ENCODE data around the gene FGG. TPM values are rescaled to one million over a fixed set of nuclear protein-coding genes. Genes with fewer than 3 reads are reported as not detected.

The FGG gene
- total and polyA plus RNA-seq, 2 experiments from 2014 or later: 1,415 to 1,531 TPM

DNA sequence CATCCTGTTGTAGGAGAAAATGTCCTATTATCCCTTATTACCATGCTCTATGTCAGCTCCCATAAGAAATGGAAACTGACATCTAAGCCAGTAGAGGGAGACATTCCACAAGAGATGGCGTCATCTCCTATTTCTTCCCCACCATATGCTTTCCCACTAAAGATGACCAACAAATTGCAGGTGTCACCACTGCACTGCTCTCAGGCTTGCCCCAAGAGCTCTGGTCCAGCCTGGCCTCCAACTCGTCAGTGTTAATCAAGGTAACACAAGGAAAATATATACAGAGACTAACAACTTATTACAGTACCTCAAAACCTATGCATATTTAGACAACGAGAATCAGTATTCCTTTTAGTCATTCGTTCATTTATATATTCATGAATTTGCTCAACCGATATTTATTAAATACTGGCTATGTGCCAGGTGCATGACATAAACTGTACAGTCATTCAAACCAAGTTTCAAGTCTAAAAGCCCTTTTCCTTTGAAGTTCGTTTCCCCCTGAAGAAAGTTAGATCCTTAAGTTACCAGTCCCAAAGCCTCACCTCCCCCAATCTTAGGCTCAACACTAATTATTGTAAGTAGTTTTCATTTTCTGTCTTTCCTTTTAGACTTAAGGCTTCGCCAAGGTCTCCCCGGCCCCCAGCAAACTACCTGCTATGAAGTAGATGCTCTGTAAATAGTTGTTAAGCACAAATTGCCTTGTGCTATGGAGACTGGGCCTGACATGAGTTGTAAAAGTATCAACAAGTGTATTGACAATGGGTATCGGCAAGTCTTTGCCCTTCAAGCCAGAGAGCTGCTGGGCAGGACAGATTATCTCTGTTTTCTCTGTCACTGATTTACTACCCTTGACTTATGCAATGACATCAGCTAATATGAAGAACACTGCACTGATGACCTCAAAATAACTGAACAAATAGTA lies 52.7 kb downstream of the FGG start:
- DNase-seq (ENCODE audit: low spot score): peak; percentile 80
- H3K27ac ChIP-seq: peak overlapping the region; percentile 10
- H3K4me2 ChIP-seq: peak overlapping the region; percentile 35

DNA sequence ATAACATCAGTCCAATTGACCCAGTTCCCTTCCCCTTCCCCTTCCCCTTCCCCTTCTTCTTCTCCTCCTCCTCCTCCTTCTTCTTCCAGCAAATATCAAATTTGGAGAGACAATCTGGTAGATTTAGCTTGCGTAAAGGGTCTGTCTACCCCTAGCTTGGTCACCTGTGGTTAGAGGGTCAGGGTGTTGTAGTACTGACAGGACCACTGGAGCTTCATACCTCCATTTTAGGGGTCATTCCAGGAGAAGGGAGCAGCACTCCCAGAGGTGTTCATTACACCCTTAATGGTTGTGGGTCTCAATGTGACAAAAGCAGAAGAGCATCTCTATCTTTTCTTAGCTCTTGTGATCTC lies 53.3 kb downstream of the FGG start:
- H2AFZ ChIP-seq: no peak overlapping the region
- H3K4me3 ChIP-seq: no peak overlapping the region
- TF ChIP-seq, protein P1, sequence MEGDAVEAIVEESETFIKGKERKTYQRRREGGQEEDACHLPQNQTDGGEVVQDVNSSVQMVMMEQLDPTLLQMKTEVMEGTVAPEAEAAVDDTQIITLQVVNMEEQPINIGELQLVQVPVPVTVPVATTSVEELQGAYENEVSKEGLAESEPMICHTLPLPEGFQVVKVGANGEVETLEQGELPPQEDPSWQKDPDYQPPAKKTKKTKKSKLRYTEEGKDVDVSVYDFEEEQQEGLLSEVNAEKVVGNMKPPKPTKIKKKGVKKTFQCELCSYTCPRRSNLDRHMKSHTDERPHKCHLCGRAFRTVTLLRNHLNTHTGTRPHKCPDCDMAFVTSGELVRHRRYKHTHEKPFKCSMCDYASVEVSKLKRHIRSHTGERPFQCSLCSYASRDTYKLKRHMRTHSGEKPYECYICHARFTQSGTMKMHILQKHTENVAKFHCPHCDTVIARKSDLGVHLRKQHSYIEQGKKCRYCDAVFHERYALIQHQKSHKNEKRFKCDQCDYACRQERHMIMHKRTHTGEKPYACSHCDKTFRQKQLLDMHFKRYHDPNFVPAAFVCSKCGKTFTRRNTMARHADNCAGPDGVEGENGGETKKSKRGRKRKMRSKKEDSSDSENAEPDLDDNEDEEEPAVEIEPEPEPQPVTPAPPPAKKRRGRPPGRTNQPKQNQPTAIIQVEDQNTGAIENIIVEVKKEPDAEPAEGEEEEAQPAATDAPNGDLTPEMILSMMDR (IDR thresholded peaks at IDR 0.05; ENCODE audit: poor library complexity): no peak
- TF ChIP-seq EZH2 (IDR thresholded peaks at IDR 0.05; ENCODE audit: borderline replicate concordance) (no peak), EZH2phosphoT487 (IDR thresholded peaks at IDR 0.05; ENCODE audit: low read depth, severe bottlenecking, unreplicated experiment) (no peak)
- H3K79me2 ChIP-seq: peaks cover 7% of the 10 kb centered on the region
- H3K36me3 ChIP-seq (replicated peaks; ENCODE audit: insufficient read depth, low read depth): no peaks in the 10 kb centered on the region
- DNase-seq (ENCODE audit: low spot score): no peak
- no peaks in the 10 kb centered on the region for H3K9me3 ChIP-seq (ENCODE audit: low read depth)
- 93% methylated on average over 1 of the region's 1 CpG for WGBS (ENCODE audit: low lambda C conversion rate, missing lambda C conversion rate)
- H3K4me2 ChIP-seq: no peak overlapping the region
- H4K20me1 ChIP-seq (ENCODE audit: insufficient read depth, poor library complexity, severe bottlenecking): no peaks in the 10 kb centered on the region
- H3K27ac ChIP-seq: no peak overlapping the region
- no peaks in the 10 kb centered on the region for H3K27me3 ChIP-seq
- no peaks in the 10 kb centered on the region for H3K4me1 ChIP-seq (ENCODE audit: insufficient read depth)
- H3K9me2 ChIP-seq (replicated peaks; ENCODE audit: insufficient read depth): no peaks in the 10 kb centered on the region

More for the DNA sequence above, 52.7 kb downstream of the FGG start:
- no peaks in the 10 kb centered on the region for H3K36me3 ChIP-seq (replicated peaks; ENCODE audit: insufficient read depth, low read depth)
- no peaks in the 10 kb centered on the region for H4K20me1 ChIP-seq (ENCODE audit: insufficient read depth, poor library complexity, severe bottlenecking)
- H3K4me3 ChIP-seq: no peak overlapping the region
- no peaks in the 10 kb centered on the region for H3K9me3 ChIP-seq (ENCODE audit: low read depth)
- TF ChIP-seq EZH2phosphoT487 (IDR thresholded peaks at IDR 0.05; ENCODE audit: low read depth, severe bottlenecking, unreplicated experiment) (no peak), EZH2 (IDR thresholded peaks at IDR 0.05; ENCODE audit: borderline replicate concordance) (no peak)
- TF ChIP-seq, protein P1 (IDR thresholded peaks at IDR 0.05; ENCODE audit: poor library complexity): peak; percentile 68
- peaks cover 14% of the 10 kb centered on the region for H3K79me2 ChIP-seq
- 43% methylated on average over 9 of the region's 9 CpGs for WGBS (ENCODE audit: low lambda C conversion rate, missing lambda C conversion rate)
- no peaks in the 10 kb centered on the region for H3K27me3 ChIP-seq
- no peaks in the 10 kb centered on the region for H3K4me1 ChIP-seq (ENCODE audit: insufficient read depth)
- H3K9me2 ChIP-seq (replicated peaks; ENCODE audit: insufficient read depth): no peaks in the 10 kb centered on the region
- no peak overlapping the region for H2AFZ ChIP-seq

Other genes with a start within 250 kb of the FGG start
- 0.32 and 1.7 TPM in 2 replicates for gene DCHS2, start 120.9 kb downstream of the FGG start, total RNA-seq
- gene DCHS2, start 120.9 kb downstream of the FGG start, polyA plus RNA-seq: 0.01 and 0.12 TPM in 2 replicates
- 63.9 and 67.3 TPM in 2 replicates for gene PLRG1, start 62.3 kb downstream of the FGG start, total RNA-seq
- 54.4 and 60.0 TPM in 2 replicates for gene PLRG1, start 62.3 kb downstream of the FGG start, polyA plus RNA-seq
- gene FGB, start 49.6 kb downstream of the FGG start, total RNA-seq: 1,901 and 1,953 TPM in 2 replicates
- gene FGB, start 49.6 kb downstream of the FGG start, polyA plus RNA-seq: 1,888 and 2,096 TPM in 2 replicates
- gene FGA, start 21.9 kb downstream of the FGG start, total RNA-seq: 1,189 and 1,239 TPM in 2 replicates
- gene FGA, start 21.9 kb downstream of the FGG start, polyA plus RNA-seq: 446 and 579 TPM in 2 replicates
- gene LRAT, start 131.3 kb upstream of the FGG start, total RNA-seq: 3.5 and 4.7 TPM in 2 replicates
- gene LRAT, start 131.3 kb upstream of the FGG start, polyA plus RNA-seq: 2.6 and 4.4 TPM in 2 replicates
- 0.07 TPM in 1 of 2 replicates, not detected in the other for gene RBM46, start 168.6 kb upstream of the FGG start, total RNA-seq
- not detected in 2 replicates for gene RBM46, start 168.6 kb upstream of the FGG start, polyA plus RNA-seq